Uterus (tissue), 2 donors: Measurements from ENCODE around the gene NSUN3.

ENCODE experiments used
- POLR2A ChIP-seq, 2 donors: fragments of 450-650 bp; IDR thresholded peaks; one replicate each; pipeline ENCODE4 v1.6.1; 2016; ENCODE audit warnings: antibody characterized with exemption in 2 of 2, mild to moderate bottlenecking in 1 of 2, moderate library complexity in 1 of 2
- TF ChIP-seq, protein P1 (sequence below), 4 experiments: fragments of 200-600 bp in 2 of 4; fragments of 450-650 bp in 2 of 4; sonication (generic) in 2 of 4; IDR thresholded peaks; one replicate each; pipeline ENCODE4 v1.5.1; 2016 to 2019; ENCODE audit warnings: antibody characterized with exemption in 4 of 4, mild to moderate bottlenecking in 2 of 4, moderate library complexity in 1 of 4

GRCh38 chr3:94081884-94082283 is 19.0 kb downstream of the NSUN3 start:
- TF ChIP-seq, protein P1, sequence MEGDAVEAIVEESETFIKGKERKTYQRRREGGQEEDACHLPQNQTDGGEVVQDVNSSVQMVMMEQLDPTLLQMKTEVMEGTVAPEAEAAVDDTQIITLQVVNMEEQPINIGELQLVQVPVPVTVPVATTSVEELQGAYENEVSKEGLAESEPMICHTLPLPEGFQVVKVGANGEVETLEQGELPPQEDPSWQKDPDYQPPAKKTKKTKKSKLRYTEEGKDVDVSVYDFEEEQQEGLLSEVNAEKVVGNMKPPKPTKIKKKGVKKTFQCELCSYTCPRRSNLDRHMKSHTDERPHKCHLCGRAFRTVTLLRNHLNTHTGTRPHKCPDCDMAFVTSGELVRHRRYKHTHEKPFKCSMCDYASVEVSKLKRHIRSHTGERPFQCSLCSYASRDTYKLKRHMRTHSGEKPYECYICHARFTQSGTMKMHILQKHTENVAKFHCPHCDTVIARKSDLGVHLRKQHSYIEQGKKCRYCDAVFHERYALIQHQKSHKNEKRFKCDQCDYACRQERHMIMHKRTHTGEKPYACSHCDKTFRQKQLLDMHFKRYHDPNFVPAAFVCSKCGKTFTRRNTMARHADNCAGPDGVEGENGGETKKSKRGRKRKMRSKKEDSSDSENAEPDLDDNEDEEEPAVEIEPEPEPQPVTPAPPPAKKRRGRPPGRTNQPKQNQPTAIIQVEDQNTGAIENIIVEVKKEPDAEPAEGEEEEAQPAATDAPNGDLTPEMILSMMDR (IDR thresholded peaks at IDR 0.05) = no peak
- TF ChIP-seq POLR2A (IDR thresholded peaks at IDR 0.05) = no peak
